GM19099 (cell line): ENCODE measurements around the gene LINGO4.

Experiments
- POLR2A ChIP-seq: IDR thresholded peaks from 3 replicates; pipeline ENCODE4 v1.6.1; 2011; ENCODE audit warnings: low read depth; ENCODE audit not compliant: insufficient read length; ENCODE audit errors: extremely low read depth

LINGO4 gene

GRCh38 chr1:151759241-151759640, 46.0 kb downstream of the LINGO4 start:
- TF ChIP-seq POLR2A, result no peak

- TF ChIP-seq POLR2A, result no peak
These were observed 48.9 kb downstream of the LINGO4 start for GRCh38 chr1:151756291-151756690.
